GM23338 (cell line): ENCODE data around the gene AATF. TPM values are rescaled to one million over a fixed set of nuclear protein-coding genes. Genes with fewer than 3 reads are reported as not detected.

Experiments used
- ATAC-seq: fragments of 200-7000 bp; cut with Tn5 transposase; 3 replicates; pipeline ENCODE4 v1.9.1; 2020
- DNase-seq: peaks from one replicate; pipeline ENCODE4 v3.0.0-alpha.2; 2015; ENCODE audit warnings: low spot score
- H2AFZ ChIP-seq: fragments of 200-600 bp; sonication (generic); 2 replicates; pipeline ENCODE4 v1.8.0; 2016; ENCODE audit warnings: antibody characterized with exemption, mild to moderate bottlenecking, moderate library complexity
- H3F3A ChIP-seq: fragments of 200-600 bp; sonication (generic); replicated peaks from 2 replicates; pipeline ENCODE4 v1.8.0; 2017; ENCODE audit warnings: antibody characterized with exemption, mixed run types, low read depth
- H3K27ac ChIP-seq: fragments of 200-600 bp; sonication (generic); 2 replicates; pipeline ENCODE4 v1.6.1; 2016; ENCODE audit warnings: low read depth
- H3K27me3 ChIP-seq: fragments of 200-600 bp; sonication (generic); 2 replicates; pipeline ENCODE4 v1.8.0; 2016; ENCODE audit warnings: mild to moderate bottlenecking, mixed run types, moderate library complexity; ENCODE audit not compliant: insufficient read depth
- H3K36me3 ChIP-seq: fragments of 200-600 bp; sonication (generic); 2 replicates; pipeline ENCODE4 v1.8.0; 2016; ENCODE audit warnings: mild to moderate bottlenecking; ENCODE audit not compliant: insufficient read depth
- H3K4me1 ChIP-seq: fragments of 200-600 bp; sonication (generic); 2 replicates; pipeline ENCODE4 v1.8.0; 2016; ENCODE audit warnings: mild to moderate bottlenecking, moderate library complexity; ENCODE audit not compliant: insufficient read depth
- H3K4me2 ChIP-seq: fragments of 200-600 bp; sonication (generic); 2 replicates; pipeline ENCODE4 v1.7.1; 2017; ENCODE audit warnings: mixed run types
- H3K4me3 ChIP-seq: fragments of 200-600 bp; sonication (generic); 2 replicates; pipeline ENCODE4 v1.6.1; 2016; ENCODE audit warnings: mixed run types
- H3K79me2 ChIP-seq: fragments of 200-600 bp; sonication (generic); replicated peaks from 2 replicates; pipeline ENCODE4 v1.8.0; 2017; ENCODE audit warnings: mild to moderate bottlenecking; ENCODE audit not compliant: insufficient read depth
- H3K9me2 ChIP-seq: fragments of 200-600 bp; sonication (generic); 2 replicates; pipeline ENCODE4 v1.8.0; 2017; ENCODE audit not compliant: insufficient read depth
- H4K20me1 ChIP-seq: fragments of 200-600 bp; sonication (generic); replicated peaks from 2 replicates; pipeline ENCODE4 v1.8.0; 2017; ENCODE audit warnings: mild to moderate bottlenecking; ENCODE audit not compliant: insufficient read depth
- H3K27ac Mint-ChIP-seq: 2 replicates; pipeline ENCODE4 v1.8.0; 2020; ENCODE audit warnings: inconsistent platforms, mild to moderate bottlenecking, moderate library complexity, mixed read lengths
- H3K27me3 Mint-ChIP-seq: 3 replicates; pipeline ENCODE4 v1.8.0; 2022; ENCODE audit warnings: low read depth, mild to moderate bottlenecking, moderate library complexity, mixed read lengths, inconsistent platforms; ENCODE audit not compliant: insufficient read depth, poor library complexity
- H3K36me3 Mint-ChIP-seq: 3 replicates; pipeline ENCODE4 v1.8.0; 2021; ENCODE audit warnings: low read depth, mild to moderate bottlenecking, inconsistent platforms, moderate library complexity, mixed read lengths
- H3K4me1 Mint-ChIP-seq: 3 replicates; pipeline ENCODE4 v1.8.0; 2020; ENCODE audit warnings: mild to moderate bottlenecking, inconsistent platforms, mixed read lengths
- H3K4me3 Mint-ChIP-seq: 3 replicates; pipeline ENCODE4 v1.8.0; 2021; ENCODE audit warnings: moderate library complexity, mild to moderate bottlenecking, inconsistent platforms, mixed read lengths
- H3K9me3 Mint-ChIP-seq: 3 replicates; pipeline ENCODE4 v1.8.0; 2020; ENCODE audit warnings: moderate library complexity, mild to moderate bottlenecking, inconsistent platforms, mixed read lengths
- CREB1 ChIP-seq: fragments of 250-450 bp; sonication (Bioruptor Pico); IDR thresholded peaks from 2 replicates; pipeline ENCODE4 v1.5.0; 2020; ENCODE audit warnings: low read depth, mild to moderate bottlenecking, moderate library complexity
- EZH2 ChIP-seq: fragments of 200-600 bp; sonication (generic); IDR thresholded peaks from one replicate; pipeline ENCODE4 v1.8.0; 2017; ENCODE audit warnings: antibody characterized with exemption, mild to moderate bottlenecking, low read depth; ENCODE audit not compliant: unreplicated experiment
- EZH2phosphoT487 ChIP-seq: fragments of 200-600 bp; sonication (generic); IDR thresholded peaks from one replicate; pipeline ENCODE4 v1.8.1; 2018; ENCODE audit warnings: antibody characterized with exemption; ENCODE audit not compliant: unreplicated experiment
- JUNB ChIP-seq: IDR thresholded peaks from one replicate; pipeline ENCODE4 v1.6.1; 2016; ENCODE audit warnings: antibody characterized with exemption; ENCODE audit not compliant: unreplicated experiment
- POLR2AphosphoS5 ChIP-seq: IDR thresholded peaks from 2 replicates; pipeline ENCODE4 v1.6.1; 2016; ENCODE audit warnings: antibody characterized with exemption, low read depth
- STAT1 ChIP-seq: IDR thresholded peaks from one replicate; pipeline ENCODE4 v1.6.1; 2016; ENCODE audit warnings: antibody characterized with exemption; ENCODE audit not compliant: unreplicated experiment
- ZNF114 ChIP-seq: fragments of 250-450 bp; sonication (Bioruptor Pico); IDR thresholded peaks from 2 replicates; pipeline ENCODE4 v1.5.0; 2020; ENCODE audit warnings: mild to moderate bottlenecking, moderate library complexity
- ZNF331 ChIP-seq: fragments of 250-450 bp; sonication (Bioruptor Pico); IDR thresholded peaks from 2 replicates; pipeline ENCODE4 v1.5.0; 2020; ENCODE audit warnings: low read depth, mild to moderate bottlenecking, moderate library complexity
- polyA plus RNA-seq: library from polyadenylated mRNA; unstranded; fragments of >200 nt; fragmentation: Nextera tagmentation; extraction: Ambion mirVana; gene quantifications from 2 replicates; pipeline ENCODE4 v1.2.1, GENCODE V29; 2016
- total RNA-seq: library from RNA; depleted of rRNA; stranded (reverse); fragments of >200 nt; shearing (Covaris generic); gene quantifications from 2 replicates; pipeline ENCODE4 v1.2.3, GENCODE V29; 2014
- TF ChIP-seq, protein P1 (sequence below): IDR thresholded peaks from 2 replicates; pipeline ENCODE4 v1.6.1; 2016; ENCODE audit warnings: antibody characterized with exemption
- TF ChIP-seq, protein P2 (sequence below), 2 experiments: fragments of 200-600 bp in 1 of 2; sonication (generic) in 1 of 2; conservative IDR thresholded peaks; 2 replicates each; pipeline versions ENCODE4 v1.5.1 to v1.6.1; 2016 to 2017; ENCODE audit warnings: antibody characterized with exemption in 2 of 2, low read depth in 2 of 2, mild to moderate bottlenecking in 2 of 2, moderate library complexity in 1 of 2

Gene AATF
- total and polyA plus RNA-seq, 2 experiments from 2014 or later, result 40.2 to 71.2 TPM

DNA sequence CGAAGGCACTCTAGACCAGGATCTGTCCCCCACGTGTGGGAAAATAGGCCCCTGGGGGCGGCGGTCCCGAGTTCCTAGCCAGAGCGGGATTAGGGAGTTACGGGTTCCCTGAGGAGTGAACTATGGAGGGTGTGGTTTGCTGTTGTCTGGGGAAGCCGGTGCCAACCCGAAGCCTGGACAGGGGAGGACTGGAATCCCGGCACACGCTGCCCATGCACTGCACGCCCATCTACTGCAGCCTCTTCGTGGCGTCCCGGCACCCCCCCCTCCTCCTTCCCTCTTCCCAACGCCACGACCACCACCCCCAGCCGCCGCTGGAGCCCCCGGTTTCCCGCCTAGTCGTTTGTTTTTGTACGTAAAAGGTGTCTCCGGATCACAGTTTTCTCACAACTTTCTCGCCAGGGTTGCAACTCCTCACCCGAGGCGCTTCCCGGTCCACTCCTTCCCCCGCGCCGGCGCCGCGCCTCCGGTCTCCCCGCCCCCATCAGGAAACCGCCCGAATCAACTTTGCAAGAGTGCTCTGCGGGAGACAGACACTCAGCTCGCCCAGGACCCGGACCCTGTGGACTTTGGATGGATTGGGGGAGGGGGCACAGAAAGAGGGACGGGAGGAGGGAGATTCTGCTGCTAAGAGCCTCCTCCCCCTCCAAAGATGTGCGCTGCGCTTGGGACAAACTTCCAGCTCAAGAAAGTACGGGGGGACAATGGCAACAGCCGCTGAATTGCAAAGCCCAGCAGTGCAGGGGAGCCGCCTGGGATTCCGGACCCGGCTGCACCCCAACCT, 12.9 kb upstream of the AATF start:
- Mint-ChIP-seq H3K27ac (no peak overlapping the region), H3K36me3 (peaks cover 2% of the 10 kb centered on the region; the same call in 1 of the 3 replicates)
- peak; percentile 84 for DNase-seq

DNA sequence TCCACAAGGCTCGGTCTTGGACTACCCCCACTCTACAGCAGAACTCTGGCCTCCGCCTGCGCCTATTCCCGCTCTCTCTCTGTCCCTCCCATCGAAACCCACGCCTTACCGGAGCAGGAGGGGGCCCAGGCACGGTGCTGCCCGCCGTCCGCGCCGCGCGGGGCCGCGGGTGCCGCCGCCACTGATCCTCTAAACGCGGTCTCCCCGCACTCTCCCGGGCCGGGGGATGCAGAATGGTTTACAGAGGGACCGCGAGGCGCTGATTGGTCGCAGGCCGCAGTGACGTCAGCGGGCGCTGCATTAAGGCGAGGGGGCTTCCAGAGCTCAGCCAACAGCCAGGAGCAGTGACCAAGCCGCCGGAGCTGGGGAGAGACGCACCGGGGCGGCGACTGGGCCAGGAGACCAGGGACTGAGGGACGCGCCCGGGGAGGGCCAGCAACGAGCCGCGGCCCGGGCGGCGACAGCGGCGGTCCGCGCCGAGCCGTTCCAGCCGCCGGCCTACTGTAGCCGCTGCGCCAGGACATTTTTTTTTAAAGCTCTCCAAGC, 12.2 kb upstream of the AATF start:
- Mint-ChIP-seq H3K36me3 (peaks cover 2% of the 10 kb centered on the region; the same call in 1 of the 3 replicates), H3K27me3 (peaks cover 99% of the 10 kb centered on the region), H3K4me3 (peak overlapping the region; percentile 80), H3K27ac (no peak overlapping the region), H3K9me3 (peaks cover 9% of the 10 kb centered on the region), H3K4me1 (peaks cover 73% of the 10 kb centered on the region)
- Histone ChIP-seq H3K27me3 (peaks cover 100% of the 10 kb centered on the region), H2AFZ (peak overlapping the region; percentile 97), H3K4me1 (peaks cover 72% of the 10 kb centered on the region), H3K27ac (no peak overlapping the region), H3K36me3 (no peaks in the 10 kb centered on the region), H4K20me1 (peaks cover 8% of the 10 kb centered on the region), H3F3A (peaks cover 47% of the 10 kb centered on the region), H3K4me3 (peak overlapping the region; percentile 84), H3K79me2 (no peaks in the 10 kb centered on the region), H3K4me2 (peak overlapping the region; percentile 95), H3K9me2 (no peaks in the 10 kb centered on the region)
- ATAC-seq (peak; percentile 18), DNase-seq (peak; percentile 90)
- TF ChIP-seq, protein P1, sequence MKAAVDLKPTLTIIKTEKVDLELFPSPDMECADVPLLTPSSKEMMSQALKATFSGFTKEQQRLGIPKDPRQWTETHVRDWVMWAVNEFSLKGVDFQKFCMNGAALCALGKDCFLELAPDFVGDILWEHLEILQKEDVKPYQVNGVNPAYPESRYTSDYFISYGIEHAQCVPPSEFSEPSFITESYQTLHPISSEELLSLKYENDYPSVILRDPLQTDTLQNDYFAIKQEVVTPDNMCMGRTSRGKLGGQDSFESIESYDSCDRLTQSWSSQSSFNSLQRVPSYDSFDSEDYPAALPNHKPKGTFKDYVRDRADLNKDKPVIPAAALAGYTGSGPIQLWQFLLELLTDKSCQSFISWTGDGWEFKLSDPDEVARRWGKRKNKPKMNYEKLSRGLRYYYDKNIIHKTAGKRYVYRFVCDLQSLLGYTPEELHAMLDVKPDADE, result no peak
- TF ChIP-seq ZNF331 (CRISPR knock-in tag) (no peak), CREB1 (peak; percentile 87), ZNF114 (CRISPR knock-in tag) (no peak), JUNB (no peak), POLR2AphosphoS5 (no peak), STAT1 (no peak), EZH2phosphoT487 (no peak)
- TF ChIP-seq, protein P2, sequence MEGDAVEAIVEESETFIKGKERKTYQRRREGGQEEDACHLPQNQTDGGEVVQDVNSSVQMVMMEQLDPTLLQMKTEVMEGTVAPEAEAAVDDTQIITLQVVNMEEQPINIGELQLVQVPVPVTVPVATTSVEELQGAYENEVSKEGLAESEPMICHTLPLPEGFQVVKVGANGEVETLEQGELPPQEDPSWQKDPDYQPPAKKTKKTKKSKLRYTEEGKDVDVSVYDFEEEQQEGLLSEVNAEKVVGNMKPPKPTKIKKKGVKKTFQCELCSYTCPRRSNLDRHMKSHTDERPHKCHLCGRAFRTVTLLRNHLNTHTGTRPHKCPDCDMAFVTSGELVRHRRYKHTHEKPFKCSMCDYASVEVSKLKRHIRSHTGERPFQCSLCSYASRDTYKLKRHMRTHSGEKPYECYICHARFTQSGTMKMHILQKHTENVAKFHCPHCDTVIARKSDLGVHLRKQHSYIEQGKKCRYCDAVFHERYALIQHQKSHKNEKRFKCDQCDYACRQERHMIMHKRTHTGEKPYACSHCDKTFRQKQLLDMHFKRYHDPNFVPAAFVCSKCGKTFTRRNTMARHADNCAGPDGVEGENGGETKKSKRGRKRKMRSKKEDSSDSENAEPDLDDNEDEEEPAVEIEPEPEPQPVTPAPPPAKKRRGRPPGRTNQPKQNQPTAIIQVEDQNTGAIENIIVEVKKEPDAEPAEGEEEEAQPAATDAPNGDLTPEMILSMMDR (conservative IDR thresholded peaks at IDR 0.05; ENCODE audit: low read depth in 2 of 2), result no peak

More for the DNA sequence above, 12.9 kb upstream of the AATF start:
- Mint-ChIP-seq H3K9me3 (peaks cover 9% of the 10 kb centered on the region), H3K4me1 (peaks cover 71% of the 10 kb centered on the region), H3K27me3 (peaks cover 99% of the 10 kb centered on the region), H3K4me3 (peak overlapping the region; percentile 80)
- H3F3A ChIP-seq, result peaks cover 47% of the 10 kb centered on the region
- H3K4me3 ChIP-seq, result peak overlapping the region; percentile 84
- H3K79me2 ChIP-seq, result no peaks in the 10 kb centered on the region
- H3K27ac ChIP-seq, result no peak overlapping the region
- H3K9me2 ChIP-seq, result no peaks in the 10 kb centered on the region
- H4K20me1 ChIP-seq, result peaks cover 8% of the 10 kb centered on the region
- peak; percentile 6 for ATAC-seq
- no peaks in the 10 kb centered on the region for H3K36me3 ChIP-seq
- H3K4me2 ChIP-seq, result peak overlapping the region; percentile 95
- H3K27me3 ChIP-seq, result peaks cover 100% of the 10 kb centered on the region
- H2AFZ ChIP-seq, result peak overlapping the region; percentile 97
- TF ChIP-seq EZH2phosphoT487 (no peak), EZH2 (peak; percentile 52)
- TF ChIP-seq, protein P1, result 0 out of 2 replicates have a peak, but pooled peaks have one; percentile 6
- H3K4me1 ChIP-seq, result peaks cover 72% of the 10 kb centered on the region
